Endodermal cell (in vitro differentiated cells): ENCODE data around the gene COQ8B. TPM values are rescaled to one million over a fixed set of nuclear protein-coding genes. Genes with fewer than 3 reads are reported as not detected.
A peak's percentile ranks its signal among the peaks of the same experiment; 100 is the strongest.

Source experiments
- DNase-seq: peaks from one replicate; pipeline ENCODE4 v3.0.0-alpha.2; 2017
- H3K27ac ChIP-seq: 2 replicates; pipeline ENCODE4 v1.5.1; 2013; ENCODE audit warnings: mild to moderate bottlenecking, low read depth, low read length, moderate library complexity
- H3K27me3 ChIP-seq: 2 replicates; pipeline ENCODE4 v1.6.1; 2013; ENCODE audit warnings: mild to moderate bottlenecking, low read length, moderate library complexity; ENCODE audit not compliant: insufficient read depth, control insufficient read depth, poor library complexity, severe bottlenecking
- H3K36me3 ChIP-seq: 2 replicates; pipeline ENCODE4 v1.7.0; 2013; ENCODE audit warnings: mild to moderate bottlenecking, low read length, moderate library complexity; ENCODE audit not compliant: control insufficient read depth, insufficient read depth
- H3K4me1 ChIP-seq: one replicate; pipeline ENCODE4 v1.7.0; 2013; ENCODE audit warnings: low read length; ENCODE audit not compliant: control insufficient read depth, insufficient read depth
- H3K4me3 ChIP-seq: 2 replicates; pipeline ENCODE4 v1.5.1; 2013; ENCODE audit warnings: mild to moderate bottlenecking, low read length, moderate library complexity
- H3K9ac ChIP-seq: 2 replicates; pipeline ENCODE4 v1.6.1; 2013; ENCODE audit warnings: mild to moderate bottlenecking, low read length, moderate library complexity; ENCODE audit not compliant: poor library complexity, severe bottlenecking; ENCODE audit errors: extremely low read depth
- H3K9me3 ChIP-seq: 2 replicates; pipeline ENCODE4 v1.6.1; 2013; ENCODE audit warnings: mild to moderate bottlenecking, low read length, moderate library complexity; ENCODE audit not compliant: control insufficient read depth
- H3K27ac Mint-ChIP-seq: 2 replicates; pipeline ENCODE4 v1.8.0; 2020; ENCODE audit warnings: mixed read lengths
- H3K27me3 Mint-ChIP-seq: 2 replicates; pipeline ENCODE4 v1.8.0; 2021; ENCODE audit warnings: mild to moderate bottlenecking, mixed read lengths; ENCODE audit not compliant: insufficient read depth
- H3K36me3 Mint-ChIP-seq: 2 replicates; pipeline ENCODE4 v1.8.0; 2020; ENCODE audit warnings: low read depth, mixed read lengths
- H3K4me1 Mint-ChIP-seq: 2 replicates; pipeline ENCODE4 v1.8.0; 2020; ENCODE audit warnings: mixed read lengths
- H3K4me3 Mint-ChIP-seq: 2 replicates; pipeline ENCODE4 v1.8.0; 2020; ENCODE audit warnings: mild to moderate bottlenecking, moderate library complexity, mixed read lengths
- H3K9me3 Mint-ChIP-seq: 2 replicates; pipeline ENCODE4 v1.8.0; 2020; ENCODE audit warnings: mild to moderate bottlenecking, mixed read lengths
- CTCF ChIP-seq: fragments of 200-600 bp; sonication (generic); conservative IDR thresholded peaks from 2 replicates; pipeline ENCODE4 v1.5.0; 2021; ENCODE audit warnings: antibody characterized with exemption, mild to moderate bottlenecking
- WGBS, 2 experiments: methylation state at CpG; one replicate each; pipeline versions ENCODE4 v1.1.5 to v1.1.7; 2013; ENCODE audit warnings: missing lambda C conversion rate in 2 of 2, mixed read lengths in 1 of 2; ENCODE audit not compliant: insufficient coverage in 1 of 2, insufficient read length in 1 of 2; 5-methylcytosine and 5-hydroxymethylcytosine counted together
- total RNA-seq, 2 donors: library from RNA; stranded (reverse); fragmentation: NEBNext Ultra II Directional in 1 of 2; extraction: Animal tissue kit (Norgen Biotek cat#: 25700) in 1 of 2; gene quantifications; 2 replicates in 1 of 2; 3 replicates in 1 of 2; pipeline ENCODE4 v1.2.1, GENCODE V29; 2021

The COQ8B gene
- total RNA-seq, 2 donors from 2014 or later, result 45.6 to 49.8 TPM

GRCh38 chr19:40721936-40722661 lies 5.4 kb upstream of the COQ8B start:
- Histone ChIP-seq H3K4me1 (no peaks in the 10 kb centered on the region), H3K4me3 (no peak overlapping the region), H3K27me3 (no peaks in the 10 kb centered on the region), H3K9ac (no peak overlapping the region), H3K9me3 (no peaks in the 10 kb centered on the region), H3K36me3 (peaks cover 44% of the 10 kb centered on the region), H3K27ac (no peak overlapping the region)
- Mint-ChIP-seq H3K36me3 (peaks cover 55% of the 10 kb centered on the region), H3K9me3 (no peaks in the 10 kb centered on the region), H3K27me3 (no peaks in the 10 kb centered on the region), H3K27ac (no peak overlapping the region), H3K4me3 (no peak overlapping the region), H3K4me1 (peaks cover 5% of the 10 kb centered on the region)
- DNase-seq, result no peak
- WGBS, 2 experiments, result 83 to 94% methylated on average over 2 to 7 of the region's 9 CpGs
- no peak for TF ChIP-seq CTCF

- WGBS, 2 experiments, result 68 to 86% methylated on average over 4 to 6 of the region's 6 CpGs
- no peak for TF ChIP-seq CTCF
- no peak for DNase-seq
- Mint-ChIP-seq H3K4me1 (peaks cover 8% of the 10 kb centered on the region), H3K36me3 (peaks cover 47% of the 10 kb centered on the region), H3K27ac (no peak overlapping the region), H3K4me3 (no peak overlapping the region), H3K9me3 (no peaks in the 10 kb centered on the region), H3K27me3 (no peaks in the 10 kb centered on the region)
- H3K4me1 ChIP-seq, result no peaks in the 10 kb centered on the region
- no peaks in the 10 kb centered on the region for H3K9me3 ChIP-seq
- H3K36me3 ChIP-seq, result peaks cover 35% of the 10 kb centered on the region
- no peak overlapping the region for H3K4me3 ChIP-seq
- H3K9ac ChIP-seq, result no peak overlapping the region
- no peaks in the 10 kb centered on the region for H3K27me3 ChIP-seq
- no peak overlapping the region for H3K27ac ChIP-seq
Observed at GRCh38 chr19:40721140-40721486, 4.4 kb upstream of the COQ8B start.

- Histone ChIP-seq H3K4me3 (peak overlapping the region; percentile 94), H3K9ac (no peak overlapping the region), H3K9me3 (no peaks in the 10 kb centered on the region), H3K4me1 (no peaks in the 10 kb centered on the region), H3K27me3 (no peaks in the 10 kb centered on the region), H3K36me3 (peaks cover 31% of the 10 kb centered on the region), H3K27ac (no peak overlapping the region)
- Mint-ChIP-seq H3K4me1 (peaks cover 19% of the 10 kb centered on the region), H3K9me3 (no peaks in the 10 kb centered on the region), H3K27ac (no peak overlapping the region), H3K4me3 (peak overlapping the region; percentile 91), H3K27me3 (no peaks in the 10 kb centered on the region), H3K36me3 (peaks cover 37% of the 10 kb centered on the region)
- 80 to 87% methylated on average over 5 to 7 of the region's 7 CpGs for WGBS, 2 experiments
- DNase-seq, result no peak
- no peak for TF ChIP-seq CTCF
Observed at GRCh38 chr19:40719414-40719894, 2.8 kb upstream of the COQ8B start.
